GM19043 (cell line): Measurements from ENCODE around the gene CBFA2T3.

Experiments used
- ATAC-seq: cut with Tn5 transposase; IDR thresholded peaks from one replicate; pipeline ENCODE4 v1.9.1; 2021; ENCODE audit warnings: low read depth; ENCODE audit not compliant: unreplicated experiment

The CBFA2T3 gene

GRCh38 chr16:88943131-88943664 is 33.8 kb downstream of the CBFA2T3 start:
- ATAC-seq: no peak

- no peak for ATAC-seq
These were observed 34.8 kb downstream of the CBFA2T3 start for GRCh38 chr16:88941913-88942909.

DNA sequence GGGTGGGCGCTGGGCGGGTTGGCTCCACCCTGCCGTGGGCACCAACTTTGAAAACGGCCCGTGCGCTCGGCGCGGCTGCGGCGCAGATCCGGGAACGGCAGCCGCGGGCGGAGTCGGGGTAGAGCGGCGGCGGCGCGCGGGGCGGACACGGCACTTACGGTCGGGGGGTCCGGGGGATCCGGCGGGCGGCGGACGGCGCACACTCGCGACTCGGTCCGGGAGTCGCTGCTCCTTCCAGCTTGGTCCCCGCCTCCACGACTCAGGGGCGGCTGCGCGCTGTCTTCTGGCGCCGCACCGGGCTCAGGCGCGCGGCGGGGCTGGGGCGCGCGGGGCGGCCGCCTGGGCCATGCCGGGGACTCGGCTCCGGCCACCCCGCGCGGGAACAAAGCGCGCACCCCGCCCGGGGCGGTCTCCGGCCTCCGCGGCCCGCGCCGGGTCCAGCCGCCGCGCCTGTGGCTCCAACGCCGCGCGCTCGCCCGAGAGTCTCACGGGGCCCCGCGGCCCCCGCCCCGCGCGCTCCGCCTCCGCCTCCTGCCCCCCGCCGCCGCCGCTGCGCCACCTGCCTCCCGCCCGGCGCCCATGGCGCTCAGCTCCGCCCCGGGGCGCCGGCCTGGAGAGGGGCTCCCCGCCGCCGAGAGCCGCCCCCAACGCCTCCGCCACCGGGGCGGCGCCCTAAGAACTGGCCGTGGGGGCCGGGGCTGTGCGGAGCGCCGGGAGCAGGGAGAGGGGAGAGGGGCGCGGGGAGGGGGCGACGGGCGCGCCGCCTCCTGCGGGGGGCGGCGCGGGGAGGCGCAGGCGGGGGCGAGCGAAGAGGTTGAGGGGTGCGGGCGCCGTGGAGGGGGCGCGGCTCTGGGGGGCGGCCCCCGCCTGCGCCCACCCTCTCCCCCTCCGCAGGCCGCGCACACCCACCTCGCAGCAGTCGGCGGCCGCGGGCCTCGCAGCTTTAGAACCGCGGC is 35.9 kb downstream of the CBFA2T3 start:
- ATAC-seq: no peak

GRCh38 chr16:88939972-88940861 is 36.8 kb downstream of the CBFA2T3 start:
- no peak for ATAC-seq

GRCh38 chr16:88939245-88939971 is 37.6 kb downstream of the CBFA2T3 start:
- no peak for ATAC-seq

- no peak for ATAC-seq
These were observed 38.2 kb downstream of the CBFA2T3 start for GRCh38 chr16:88938777-88939244.

- ATAC-seq: no peak
These were observed 38.8 kb downstream of the CBFA2T3 start for GRCh38 chr16:88938119-88938776.

GRCh38 chr16:88937206-88937621 is 39.8 kb downstream of the CBFA2T3 start:
- ATAC-seq: no peak

DNA sequence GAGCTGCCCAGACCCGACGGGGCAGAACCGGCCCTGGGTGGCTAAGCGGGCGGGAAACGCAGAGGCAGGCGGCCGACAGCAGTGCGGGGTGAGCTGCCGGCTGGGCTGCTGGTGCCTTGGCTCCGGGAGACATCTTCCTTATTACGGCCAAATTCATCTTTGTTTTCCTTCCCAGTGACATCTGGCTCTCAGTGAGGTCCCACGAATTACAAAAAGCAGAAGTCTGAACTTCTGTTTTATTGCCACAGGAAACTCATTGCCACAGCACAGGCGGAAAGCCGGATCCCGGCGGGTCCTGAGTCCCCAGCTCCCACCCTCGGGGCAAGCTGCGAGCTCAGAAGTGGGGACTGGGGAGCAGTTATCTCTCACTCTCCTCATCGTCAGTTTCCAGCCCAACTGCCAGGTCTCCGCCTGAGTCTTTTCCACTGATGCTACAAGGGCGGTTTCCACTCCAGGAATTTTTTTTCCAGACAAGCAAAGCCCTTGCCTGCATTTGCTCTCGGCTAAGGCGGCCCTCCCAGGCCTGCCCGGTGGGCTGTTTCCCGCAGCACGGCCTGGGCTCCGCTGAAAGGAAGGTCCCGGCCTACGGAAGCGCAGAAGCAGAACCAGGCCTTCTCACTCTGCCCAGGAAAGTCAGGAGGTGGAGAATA is 40.3 kb downstream of the CBFA2T3 start:
- no peak for ATAC-seq

GRCh38 chr16:88936008-88936555 is 40.9 kb downstream of the CBFA2T3 start:
- no peak for ATAC-seq

- ATAC-seq: no peak
These were observed 42.8 kb downstream of the CBFA2T3 start for GRCh38 chr16:88934066-88934667.

- ATAC-seq: no peak
These were observed 44.1 kb downstream of the CBFA2T3 start for GRCh38 chr16:88932929-88933328.

DNA sequence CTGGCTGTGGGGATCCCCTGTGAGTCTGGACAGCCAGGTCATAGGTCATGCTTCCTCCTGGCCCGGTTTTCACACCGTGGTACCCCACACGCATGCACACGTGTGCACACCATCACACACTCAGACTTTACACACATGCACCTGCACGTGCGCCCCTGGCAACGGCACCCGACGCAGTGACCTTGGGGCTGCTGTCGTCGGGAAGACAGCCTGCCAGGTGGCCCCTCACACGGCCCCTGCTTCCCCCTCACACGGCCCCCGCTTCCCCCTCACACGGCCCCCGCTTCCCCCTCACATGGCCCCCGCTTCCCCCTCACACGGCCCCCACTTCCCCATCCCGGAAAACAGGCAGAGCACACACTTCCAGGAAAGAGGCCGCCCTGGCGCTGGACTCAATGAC is 45.1 kb downstream of the CBFA2T3 start:
- ATAC-seq: no peak

- ATAC-seq: no peak
These were observed 45.6 kb downstream of the CBFA2T3 start for GRCh38 chr16:88931373-88931900.

DNA sequence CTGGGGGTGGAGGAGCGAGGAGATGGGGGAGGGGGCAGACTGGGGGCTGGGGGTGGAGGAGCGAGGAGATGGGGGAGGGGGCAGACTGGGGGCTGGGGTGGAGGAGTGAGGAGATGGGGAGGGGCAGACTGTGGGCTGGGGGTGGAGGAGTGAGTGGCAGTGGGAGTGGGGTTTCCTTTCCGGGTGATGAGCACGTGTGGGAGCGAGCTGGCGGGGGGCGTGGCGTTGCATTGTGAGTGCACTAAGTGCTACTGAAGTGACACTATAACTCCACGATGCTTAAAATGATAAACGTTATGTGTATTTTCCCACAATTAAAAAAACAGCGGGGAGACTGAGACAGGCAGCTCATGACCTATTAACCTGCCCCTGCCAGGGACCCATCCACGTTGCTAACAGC is 46.3 kb downstream of the CBFA2T3 start:
- ATAC-seq: no peak

GRCh38 chr16:88929091-88929445 is 47.9 kb downstream of the CBFA2T3 start:
- no peak for ATAC-seq

- ATAC-seq: no peak
These were observed 48.5 kb downstream of the CBFA2T3 start for GRCh38 chr16:88928405-88929090.
